ENCODE results near the gene KIR2DL1.
"Not testable (repeated sequence)": the region's sequence is repeated elsewhere in the genome, so short reads cannot be mapped to it uniquely, and the experiment has no call there.

The KIR2DL1 gene

GRCh38 chr19:54817670-54818536 lies 48.3 kb downstream of the KIR2DL1 start:
- Histone ChIP-seq H3K4me3 (ENCODE audit: low read length, poor library complexity, severe bottlenecking) (no peak overlapping the region), H3K4me1 (ENCODE audit: insufficient read depth, low read length, poor library complexity, severe bottlenecking) (no peaks in the 10 kb centered on the region), H3K9me3 (ENCODE audit: insufficient read depth, low read depth, low read length) (no peaks in the 10 kb centered on the region), H3K9me2 (replicated peaks; ENCODE audit: low read depth, low read length) (no peaks in the 10 kb centered on the region), H2AFZ (ENCODE audit: low read length) (no peak overlapping the region), H3K4me2 (ENCODE audit: low read depth, low read length, poor library complexity, severe bottlenecking) (no peak overlapping the region), H3F3A (ENCODE audit: low read depth) (no peaks in the 10 kb centered on the region), H4K20me1 (ENCODE audit: insufficient read depth, low read length, poor library complexity, severe bottlenecking) (no peaks in the 10 kb centered on the region), H3K9ac (ENCODE audit: low read depth, low read length, poor library complexity, severe bottlenecking) (no peak overlapping the region), H3K27me3 (ENCODE audit: insufficient read depth, low read length, poor library complexity, severe bottlenecking) (no peaks in the 10 kb centered on the region), H3K36me3 (ENCODE audit: insufficient read depth, low read length) (no peaks in the 10 kb centered on the region), H3K79me2 (ENCODE audit: insufficient read depth, low read length) (no peaks in the 10 kb centered on the region)
- TF ChIP-seq EZH2phosphoT487 (IDR thresholded peaks at IDR 0.05; ENCODE audit: borderline replicate concordance) (no peak), CTCF (conservative IDR thresholded peaks at IDR 0.05; ENCODE audit: low read length) (no peak)

- H3K4me3 ChIP-seq (ENCODE audit: low read length, poor library complexity, severe bottlenecking); H2AFZ ChIP-seq (ENCODE audit: low read length); H3K27me3 ChIP-seq (ENCODE audit: insufficient read depth, low read length, poor library complexity, severe bottlenecking); H3K79me2 ChIP-seq (ENCODE audit: insufficient read depth, low read length); H3K9me2 ChIP-seq (replicated peaks; ENCODE audit: low read depth, low read length); H3K4me1 ChIP-seq (ENCODE audit: insufficient read depth, low read length, poor library complexity, severe bottlenecking); H3K9me3 ChIP-seq (ENCODE audit: insufficient read depth, low read depth, low read length); H3K9ac ChIP-seq (ENCODE audit: low read depth, low read length, poor library complexity, severe bottlenecking); H3F3A ChIP-seq (ENCODE audit: low read depth); H3K4me2 ChIP-seq (ENCODE audit: low read depth, low read length, poor library complexity, severe bottlenecking); H4K20me1 ChIP-seq (ENCODE audit: insufficient read depth, low read length, poor library complexity, severe bottlenecking); H3K36me3 ChIP-seq (ENCODE audit: insufficient read depth, low read length): not testable (repeated sequence)
These were observed 54.8 kb downstream of the KIR2DL1 start for GRCh38 chr19:54824416-54824815.

- not testable (repeated sequence) for H4K20me1 ChIP-seq (ENCODE audit: insufficient read depth, low read length, poor library complexity, severe bottlenecking); H3K27me3 ChIP-seq (ENCODE audit: insufficient read depth, low read length, poor library complexity, severe bottlenecking); H3K9ac ChIP-seq (ENCODE audit: low read depth, low read length, poor library complexity, severe bottlenecking); H3K9me3 ChIP-seq (ENCODE audit: insufficient read depth, low read depth, low read length); H2AFZ ChIP-seq (ENCODE audit: low read length); H3K4me1 ChIP-seq (ENCODE audit: insufficient read depth, low read length, poor library complexity, severe bottlenecking); H3K4me2 ChIP-seq (ENCODE audit: low read depth, low read length, poor library complexity, severe bottlenecking); H3K79me2 ChIP-seq (ENCODE audit: insufficient read depth, low read length); H3K9me2 ChIP-seq (replicated peaks; ENCODE audit: low read depth, low read length); H3K36me3 ChIP-seq (ENCODE audit: insufficient read depth, low read length); H3F3A ChIP-seq (ENCODE audit: low read depth); H3K4me3 ChIP-seq (ENCODE audit: low read length, poor library complexity, severe bottlenecking)
These were observed 55.7 kb downstream of the KIR2DL1 start for GRCh38 chr19:54825326-54825725.

GRCh38 chr19:54828064-54828463 lies 58.5 kb downstream of the KIR2DL1 start:
- not testable (repeated sequence) for H3K9me2 ChIP-seq (replicated peaks; ENCODE audit: low read depth, low read length); H3K4me2 ChIP-seq (ENCODE audit: low read depth, low read length, poor library complexity, severe bottlenecking); H3K27me3 ChIP-seq (ENCODE audit: insufficient read depth, low read length, poor library complexity, severe bottlenecking); H3K4me3 ChIP-seq (ENCODE audit: low read length, poor library complexity, severe bottlenecking); H3K4me1 ChIP-seq (ENCODE audit: insufficient read depth, low read length, poor library complexity, severe bottlenecking); H3K9me3 ChIP-seq (ENCODE audit: insufficient read depth, low read depth, low read length); H3K9ac ChIP-seq (ENCODE audit: low read depth, low read length, poor library complexity, severe bottlenecking); H2AFZ ChIP-seq (ENCODE audit: low read length); H3K36me3 ChIP-seq (ENCODE audit: insufficient read depth, low read length); H3K79me2 ChIP-seq (ENCODE audit: insufficient read depth, low read length); H4K20me1 ChIP-seq (ENCODE audit: insufficient read depth, low read length, poor library complexity, severe bottlenecking); H3F3A ChIP-seq (ENCODE audit: low read depth)

- not testable (repeated sequence) for H3K27me3 ChIP-seq (ENCODE audit: insufficient read depth, low read length, poor library complexity, severe bottlenecking); H3K4me2 ChIP-seq (ENCODE audit: low read depth, low read length, poor library complexity, severe bottlenecking); H3K9me2 ChIP-seq (replicated peaks; ENCODE audit: low read depth, low read length); H3K9me3 ChIP-seq (ENCODE audit: insufficient read depth, low read depth, low read length); H3K4me3 ChIP-seq (ENCODE audit: low read length, poor library complexity, severe bottlenecking); H3K9ac ChIP-seq (ENCODE audit: low read depth, low read length, poor library complexity, severe bottlenecking); H3F3A ChIP-seq (ENCODE audit: low read depth); H3K36me3 ChIP-seq (ENCODE audit: insufficient read depth, low read length); H3K79me2 ChIP-seq (ENCODE audit: insufficient read depth, low read length); H2AFZ ChIP-seq (ENCODE audit: low read length); H3K4me1 ChIP-seq (ENCODE audit: insufficient read depth, low read length, poor library complexity, severe bottlenecking); H4K20me1 ChIP-seq (ENCODE audit: insufficient read depth, low read length, poor library complexity, severe bottlenecking)
These were observed 62.9 kb downstream of the KIR2DL1 start, which contains the start of gene KIR2DS4 for GRCh38 chr19:54832496-54832895. TSS of gene KIR2DS4 (plus strand) at chr19:54832676.

Measured in Loucy (cell line).